ENCODE measurements around the gene PSMA6.

DNA sequence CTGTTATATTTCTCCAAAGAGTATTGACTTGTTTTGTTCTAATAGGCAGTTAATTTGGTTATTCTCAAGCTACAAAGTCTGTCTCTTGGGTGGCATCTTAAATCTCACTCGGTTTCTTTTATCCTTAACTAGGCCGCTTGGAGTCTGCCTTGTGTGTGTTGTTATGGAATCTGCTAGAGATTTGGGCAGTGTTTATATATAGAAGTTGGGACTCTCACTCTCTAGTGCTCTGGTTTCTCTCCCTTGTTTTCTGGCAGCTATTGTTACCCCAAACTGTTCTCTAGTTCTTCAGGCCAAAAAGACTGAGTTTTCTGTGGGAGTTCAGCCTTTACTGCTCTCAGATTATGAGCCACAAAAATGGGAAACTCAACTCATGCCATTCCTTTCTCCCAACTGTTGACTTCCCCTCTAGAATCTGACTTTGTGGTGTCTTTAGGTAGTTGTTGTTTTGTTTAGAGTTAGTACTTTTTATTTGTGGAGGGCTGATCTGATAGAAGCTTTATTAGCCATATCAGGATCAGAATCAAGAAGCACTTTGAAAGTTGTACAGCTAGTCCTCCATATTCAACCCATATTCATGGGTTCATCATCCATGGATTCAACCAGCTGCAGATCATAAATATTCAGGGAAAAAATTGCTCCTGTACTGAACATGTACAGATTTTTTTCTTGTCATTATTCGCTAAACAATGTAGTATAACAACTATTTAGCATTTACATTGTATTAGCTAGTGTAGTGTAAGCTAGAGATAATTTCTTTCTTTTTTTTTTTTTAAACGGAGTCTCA, 11.2 kb downstream of the PSMA6 start:
- TF ChIP-seq, protein P1, sequence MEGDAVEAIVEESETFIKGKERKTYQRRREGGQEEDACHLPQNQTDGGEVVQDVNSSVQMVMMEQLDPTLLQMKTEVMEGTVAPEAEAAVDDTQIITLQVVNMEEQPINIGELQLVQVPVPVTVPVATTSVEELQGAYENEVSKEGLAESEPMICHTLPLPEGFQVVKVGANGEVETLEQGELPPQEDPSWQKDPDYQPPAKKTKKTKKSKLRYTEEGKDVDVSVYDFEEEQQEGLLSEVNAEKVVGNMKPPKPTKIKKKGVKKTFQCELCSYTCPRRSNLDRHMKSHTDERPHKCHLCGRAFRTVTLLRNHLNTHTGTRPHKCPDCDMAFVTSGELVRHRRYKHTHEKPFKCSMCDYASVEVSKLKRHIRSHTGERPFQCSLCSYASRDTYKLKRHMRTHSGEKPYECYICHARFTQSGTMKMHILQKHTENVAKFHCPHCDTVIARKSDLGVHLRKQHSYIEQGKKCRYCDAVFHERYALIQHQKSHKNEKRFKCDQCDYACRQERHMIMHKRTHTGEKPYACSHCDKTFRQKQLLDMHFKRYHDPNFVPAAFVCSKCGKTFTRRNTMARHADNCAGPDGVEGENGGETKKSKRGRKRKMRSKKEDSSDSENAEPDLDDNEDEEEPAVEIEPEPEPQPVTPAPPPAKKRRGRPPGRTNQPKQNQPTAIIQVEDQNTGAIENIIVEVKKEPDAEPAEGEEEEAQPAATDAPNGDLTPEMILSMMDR (IDR thresholded peaks at IDR 0.05): no peak
- TF ChIP-seq POLR2AphosphoS5 (IDR thresholded peaks at IDR 0.05): no peak
- no peak for TF ChIP-seq POLR2A (IDR thresholded peaks at IDR 0.05)
- no peak for TF ChIP-seq EP300 (IDR thresholded peaks at IDR 0.05; ENCODE audit: low read depth)
